ENCODE data around the gene FBXO10. TPM values are rescaled to one million over a fixed set of nuclear protein-coding genes. Genes with fewer than 3 reads are reported as not detected.

Gene FBXO10
- polyA plus RNA-seq, 10 donors, result 22.8 to 39.8 (median 32.9) TPM

DNA sequence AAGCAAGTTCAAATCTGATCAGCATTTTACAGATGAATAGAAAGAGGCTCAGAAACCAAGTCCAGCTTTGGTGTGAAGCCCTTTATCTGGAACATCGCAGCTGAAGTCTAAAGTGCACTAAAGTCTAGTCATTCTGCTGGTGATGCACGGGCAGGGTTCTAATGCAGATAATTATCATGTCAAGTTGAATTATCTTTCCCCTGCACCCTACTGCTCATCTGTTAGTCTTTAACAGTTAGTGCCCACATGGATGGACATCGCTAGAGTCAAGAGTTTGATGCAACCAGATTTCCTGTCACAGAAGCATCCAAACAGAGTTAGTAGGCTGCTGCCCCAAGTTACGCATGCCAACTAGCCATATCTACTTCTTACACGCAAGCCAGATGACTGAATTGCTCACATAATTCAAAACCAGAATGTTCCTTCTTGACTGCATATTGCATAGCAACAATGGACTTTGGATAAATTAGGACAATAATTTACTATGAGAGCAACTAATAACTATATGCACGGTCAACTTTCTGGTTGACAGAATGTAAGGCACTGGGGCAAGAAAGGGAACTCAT lies 17.8 kb upstream of the FBXO10 start:
- no peak for DNase-seq

GRCh38 chr9:37592108-37592951 lies 16.1 kb upstream of the FBXO10 start, which contains the start of gene TOMM5:
Gene TOMM5 (minus strand): TSS chr9:37592597. CDS start chr9:37592532, 65 bp downstream.
- peak; percentile 93 to 97 (median 94) for DNase-seq

DNA sequence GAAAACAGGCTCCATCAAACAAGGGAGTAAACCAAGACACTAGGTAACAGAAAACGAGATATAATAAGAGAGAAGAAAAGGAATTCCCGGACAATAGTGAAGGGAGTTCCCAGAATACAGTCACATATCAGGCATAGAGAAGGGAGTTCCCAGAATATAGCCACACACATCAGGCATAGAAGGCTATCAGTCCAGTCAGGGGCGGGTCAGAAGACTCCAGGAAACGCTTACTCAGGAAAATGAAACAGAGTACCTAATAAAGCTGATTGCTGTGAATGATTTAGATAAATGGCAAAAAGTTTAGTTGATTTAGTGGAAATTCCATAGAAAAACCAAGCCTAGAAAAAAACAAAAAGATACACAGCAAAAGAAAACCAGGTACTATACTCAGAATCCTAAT lies 11.3 kb upstream of the FBXO10 start:
- no peak for DNase-seq

- DNase-seq, result no peak
These were observed 7.4 kb upstream of the FBXO10 start for GRCh38 chr9:37583522-37584121.

GRCh38 chr9:37582548-37583157 lies 6.5 kb upstream of the FBXO10 start:
- DNase-seq, result peak in 2 of 3 donors; percentile 43 to 64

GRCh38 chr9:37575511-37575914 lies 667 bp downstream of the FBXO10 start:
- DNase-seq, result peak in 1 of 3 donors; percentile 44

GRCh38 chr9:37575001-37575400 lies 1.2 kb downstream of the FBXO10 start:
- DNase-seq, result peak in 2 of 3 donors; percentile 21 to 27

GRCh38 chr9:37574241-37574721 lies 1.9 kb downstream of the FBXO10 start:
- peak in 1 of 3 donors; percentile 25 for DNase-seq

GRCh38 chr9:37571282-37571681 lies 4.9 kb downstream of the FBXO10 start:
- DNase-seq, result no peak

DNA sequence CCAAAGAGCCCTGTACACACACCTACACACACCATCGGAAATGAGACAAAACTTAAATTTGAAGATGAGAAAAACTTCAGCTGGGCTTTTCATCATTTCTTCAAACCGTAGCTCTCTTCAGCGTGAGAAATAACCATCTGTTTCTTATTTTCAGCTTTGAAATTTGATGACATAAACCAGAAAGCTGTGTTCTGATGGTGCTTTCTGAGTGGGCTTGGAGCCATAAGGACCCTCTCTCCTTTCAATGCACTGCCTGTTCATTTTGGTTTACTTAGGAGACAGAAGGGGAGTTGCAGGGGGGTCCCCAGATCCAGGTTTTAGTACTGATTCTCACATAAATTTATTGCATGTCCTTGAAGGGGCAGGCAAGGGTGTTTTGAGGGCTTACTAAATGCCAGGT lies 9.5 kb downstream of the FBXO10 start:
- DNase-seq, result peak in 1 of 3 donors; percentile 27

GRCh38 chr9:37565661-37566618 lies 10.2 kb downstream of the FBXO10 start:
- DNase-seq, result no peak

- DNase-seq, result no peak
These were observed 11.3 kb downstream of the FBXO10 start for GRCh38 chr9:37564916-37565315.

- DNase-seq, result no peak
These were observed 12.2 kb downstream of the FBXO10 start for GRCh38 chr9:37563806-37564513.

DNA sequence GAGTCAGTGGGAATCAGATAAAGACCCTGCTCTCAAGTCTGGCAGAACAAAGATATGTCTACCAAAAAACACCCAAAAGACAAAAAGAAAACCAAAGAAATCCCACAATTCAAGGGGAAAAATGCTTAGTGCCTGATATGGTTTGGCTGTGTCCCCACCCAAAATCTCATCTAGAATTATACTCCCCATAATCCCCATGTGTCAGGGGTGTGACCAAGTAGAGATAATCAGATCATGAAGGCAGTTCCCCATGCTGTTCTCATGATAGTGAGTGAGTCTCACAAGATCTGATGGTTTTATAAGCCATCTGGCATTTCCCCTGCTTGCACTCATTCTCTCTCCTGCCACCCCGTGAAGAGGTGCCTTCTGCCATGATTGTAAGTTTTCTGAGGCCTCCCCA lies 13.4 kb downstream of the FBXO10 start:
- no peak for DNase-seq

- no peak for DNase-seq
These were observed 14.5 kb downstream of the FBXO10 start for GRCh38 chr9:37561682-37562081.

- no peak for DNase-seq
These were observed 16.2 kb downstream of the FBXO10 start for GRCh38 chr9:37559855-37560592.

GRCh38 chr9:37559125-37559524 lies 17.1 kb downstream of the FBXO10 start:
- DNase-seq, result no peak

DNA sequence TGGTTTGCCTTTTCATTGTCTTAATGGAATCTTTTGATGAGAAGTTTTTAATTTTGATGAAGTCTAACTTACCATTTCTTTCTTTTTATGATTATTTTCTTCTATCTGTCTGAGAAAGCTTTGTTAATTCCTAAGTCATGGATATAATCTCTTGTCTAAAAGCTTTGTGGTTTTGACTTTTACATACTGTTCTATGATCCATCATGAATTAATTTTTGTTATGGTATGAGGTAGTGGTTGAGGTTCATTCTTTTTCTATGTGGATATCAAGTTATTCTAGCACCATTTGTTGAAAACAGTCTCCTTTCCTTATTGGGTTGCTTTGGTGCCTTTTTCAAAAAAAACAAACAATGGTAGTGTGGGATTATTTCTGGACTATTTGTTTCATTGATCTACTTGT lies 20.4 kb downstream of the FBXO10 start:
- DNase-seq, result no peak

DNA sequence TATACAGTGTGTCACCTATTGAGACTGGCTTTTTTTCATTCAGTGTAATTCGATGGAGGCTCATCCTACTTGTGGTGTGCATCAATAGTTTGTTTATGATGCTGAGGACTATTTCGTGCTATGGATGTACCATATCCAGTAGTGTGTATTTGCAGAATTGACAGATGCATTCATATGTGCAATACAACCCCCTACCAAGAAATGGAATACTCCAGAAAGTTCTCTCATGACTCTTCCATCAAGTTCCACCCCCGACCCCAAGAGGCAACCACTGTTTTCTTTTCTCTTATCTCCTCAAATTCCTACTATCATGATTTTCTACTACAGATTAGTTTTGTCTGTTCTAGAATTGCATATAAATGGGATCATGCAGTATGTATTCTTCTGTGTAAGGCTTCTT lies 21.9 kb downstream of the FBXO10 start:
- DNase-seq, result no peak

DNA sequence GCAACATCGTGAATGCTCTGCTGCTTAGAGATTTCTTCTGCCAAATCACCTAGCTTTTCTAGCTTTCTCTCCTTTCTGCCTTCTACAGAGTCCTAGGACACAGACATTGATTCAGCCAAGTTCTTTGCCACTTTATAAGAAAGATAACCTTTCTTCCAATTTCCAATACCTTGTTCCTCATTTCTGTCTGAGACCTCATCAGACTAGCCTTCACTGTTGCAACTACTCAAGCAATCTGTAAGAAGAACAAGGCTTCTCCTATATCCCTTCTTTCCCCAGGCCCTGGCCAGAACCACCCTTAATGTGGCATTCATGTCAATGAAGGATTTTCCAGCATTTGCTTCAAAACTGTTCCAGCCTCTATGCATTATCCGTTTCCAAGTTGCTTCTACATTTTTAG lies 24.3 kb downstream of the FBXO10 start:
- no peak for DNase-seq

Measured in muscle of back (tissue), 11 donors.